ENCODE data around the gene SCARF2. TPM values are rescaled to one million over a fixed set of nuclear protein-coding genes. Genes with fewer than 3 reads are reported as not detected.
"Not testable (repeated sequence)": the region's sequence is repeated elsewhere in the genome, so short reads cannot be mapped to it uniquely, and the experiment has no call there.

Gene SCARF2
- total RNA-seq, 2 experiments from 2014 or later: 2.5 to 3.1 TPM

DNA sequence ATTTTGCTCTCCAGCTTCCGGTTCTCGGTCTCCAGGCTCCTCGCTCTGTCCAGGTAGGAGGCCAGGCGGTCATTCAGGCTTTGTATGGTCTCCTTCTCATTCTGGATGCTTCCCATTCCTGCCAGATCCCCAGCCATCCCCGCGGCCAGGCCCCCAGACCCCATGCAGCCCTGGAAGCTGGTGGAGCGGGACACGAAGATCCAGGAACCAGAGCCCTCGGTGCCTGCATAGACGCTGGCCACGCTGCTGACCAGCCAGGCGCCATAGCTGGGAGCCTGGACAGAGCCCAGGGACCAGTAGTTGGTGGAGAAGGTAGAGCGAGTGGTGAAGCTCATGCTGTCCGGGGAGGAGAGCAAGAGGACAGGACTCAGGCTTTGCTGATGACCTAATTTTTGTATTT is 46.1 kb upstream of the SCARF2 start:
- H3K27me3 Mint-ChIP-seq: no peaks in the 10 kb centered on the region
- intact Hi-C loops (cut with DNase I, micrococcal nuclease): no loop called here
- POLR2A ChIA-PET: interaction anchor here (1.8 kb wide), 1 partner anchor 20 kb away, joined by 7 read pairs; no protein-coding TSS in a partner anchor
- no peak overlapping the region for H3K4me3 Mint-ChIP-seq
- TF ChIP-seq, protein P1, sequence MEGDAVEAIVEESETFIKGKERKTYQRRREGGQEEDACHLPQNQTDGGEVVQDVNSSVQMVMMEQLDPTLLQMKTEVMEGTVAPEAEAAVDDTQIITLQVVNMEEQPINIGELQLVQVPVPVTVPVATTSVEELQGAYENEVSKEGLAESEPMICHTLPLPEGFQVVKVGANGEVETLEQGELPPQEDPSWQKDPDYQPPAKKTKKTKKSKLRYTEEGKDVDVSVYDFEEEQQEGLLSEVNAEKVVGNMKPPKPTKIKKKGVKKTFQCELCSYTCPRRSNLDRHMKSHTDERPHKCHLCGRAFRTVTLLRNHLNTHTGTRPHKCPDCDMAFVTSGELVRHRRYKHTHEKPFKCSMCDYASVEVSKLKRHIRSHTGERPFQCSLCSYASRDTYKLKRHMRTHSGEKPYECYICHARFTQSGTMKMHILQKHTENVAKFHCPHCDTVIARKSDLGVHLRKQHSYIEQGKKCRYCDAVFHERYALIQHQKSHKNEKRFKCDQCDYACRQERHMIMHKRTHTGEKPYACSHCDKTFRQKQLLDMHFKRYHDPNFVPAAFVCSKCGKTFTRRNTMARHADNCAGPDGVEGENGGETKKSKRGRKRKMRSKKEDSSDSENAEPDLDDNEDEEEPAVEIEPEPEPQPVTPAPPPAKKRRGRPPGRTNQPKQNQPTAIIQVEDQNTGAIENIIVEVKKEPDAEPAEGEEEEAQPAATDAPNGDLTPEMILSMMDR (IDR thresholded peaks at IDR 0.05): no peak
- H3K36me3 Mint-ChIP-seq (ENCODE audit: low read depth): peaks cover 42% of the 10 kb centered on the region
- Histone ChIP-seq H3K4me1 (ENCODE audit: insufficient read depth, low read length) (peaks cover 1% of the 10 kb centered on the region), H3K9me3 (ENCODE audit: control insufficient read depth in 1 of 2, insufficient read depth in 1 of 2, low read length in 2 of 2) (no peaks in the 10 kb centered on the region), H3K27me3 (ENCODE audit: control insufficient read depth in 1 of 2, insufficient read depth in 2 of 2, low read length in 2 of 2) (no peaks in the 10 kb centered on the region), H3K36me3 (ENCODE audit: insufficient read depth, low read length) (peaks cover 20% of the 10 kb centered on the region), H3K27ac (ENCODE audit: low read depth in 1 of 2, low read length in 2 of 2) (no peak overlapping the region), H3K4me3 (ENCODE audit: low read length) (no peak overlapping the region)
- DNase-seq (no peak), ATAC-seq (ENCODE audit: poor library complexity) (no peak)
- H3K27ac Mint-ChIP-seq: no peak overlapping the region
- H3K9me3 Mint-ChIP-seq: no peaks in the 10 kb centered on the region
- peaks cover 25% of the 10 kb centered on the region for H3K4me1 Mint-ChIP-seq (ENCODE audit: low read depth)
- CTCF ChIA-PET: interaction anchor here (0.7 to 0.9 kb wide), 2 partner anchors 16 to 107 kb away, joined by 3 read pairs; no protein-coding TSS in a partner anchor

GRCh38 chr22:20483143-20483506 is 45.5 kb upstream of the SCARF2 start:
- CTCF ChIA-PET; H3K4me3 ChIP-seq (ENCODE audit: low read length); POLR2A ChIA-PET; H3K27ac Mint-ChIP-seq; H3K9me3 Mint-ChIP-seq; H3K27me3 ChIP-seq (ENCODE audit: control insufficient read depth in 1 of 2, insufficient read depth in 2 of 2, low read length in 2 of 2); ATAC-seq (ENCODE audit: poor library complexity); H3K9me3 ChIP-seq (ENCODE audit: control insufficient read depth in 1 of 2, insufficient read depth in 1 of 2, low read length in 2 of 2); H3K4me3 Mint-ChIP-seq; H3K27me3 Mint-ChIP-seq; H3K27ac ChIP-seq (ENCODE audit: low read depth in 1 of 2, low read length in 2 of 2); H3K4me1 ChIP-seq (ENCODE audit: insufficient read depth, low read length); intact Hi-C loops (cut with DNase I, micrococcal nuclease); DNase-seq: not testable (repeated sequence)
- Mint-ChIP-seq H3K4me1 (ENCODE audit: low read depth) (peaks cover 18% of the 10 kb centered on the region), H3K36me3 (ENCODE audit: low read depth) (peaks cover 36% of the 10 kb centered on the region)
- H3K36me3 ChIP-seq (ENCODE audit: insufficient read depth, low read length): peaks cover 14% of the 10 kb centered on the region

DNA sequence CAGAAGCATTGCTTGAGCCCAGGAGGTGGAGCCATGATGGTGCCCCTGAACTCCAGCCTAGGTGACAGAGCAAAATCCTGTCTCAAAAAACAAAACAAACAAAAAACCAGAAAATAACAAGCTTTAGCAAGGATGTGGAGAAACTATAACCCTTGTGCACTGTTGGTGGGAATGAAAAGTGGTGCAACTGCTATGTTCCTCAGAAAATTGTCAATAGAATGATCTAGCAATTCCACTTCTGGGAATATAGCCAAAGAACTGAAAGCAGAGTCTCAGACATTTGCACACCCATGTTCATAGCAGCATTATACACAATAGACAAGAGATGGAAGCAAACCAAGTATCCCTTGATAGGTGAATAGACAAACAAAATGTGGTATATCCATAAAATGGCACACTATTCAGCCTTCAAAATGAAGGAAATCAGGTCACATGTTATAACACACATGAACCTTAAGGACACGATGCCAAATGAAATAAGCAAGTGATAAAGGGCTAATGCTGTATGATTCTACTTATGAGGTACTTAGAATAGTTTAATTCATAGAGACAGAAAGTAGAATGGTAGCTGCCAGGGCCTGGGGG is 42.1 kb upstream of the SCARF2 start:
- POLR2A ChIA-PET: no interaction called here
- no peak for DNase-seq
- CTCF ChIA-PET: no interaction called here
- no peak for ATAC-seq (ENCODE audit: poor library complexity)
- H3K27ac ChIP-seq (ENCODE audit: low read depth in 1 of 2, low read length in 2 of 2): no peak overlapping the region
- TF ChIP-seq, protein P1 (IDR thresholded peaks at IDR 0.05): no peak
- Mint-ChIP-seq H3K4me3 (no peak overlapping the region), H3K9me3 (no peaks in the 10 kb centered on the region), H3K27me3 (no peaks in the 10 kb centered on the region), H3K36me3 (ENCODE audit: low read depth) (peaks cover 21% of the 10 kb centered on the region), H3K4me1 (ENCODE audit: low read depth) (peaks cover 25% of the 10 kb centered on the region), H3K27ac (no peak overlapping the region)
- no peaks in the 10 kb centered on the region for H3K9me3 ChIP-seq (ENCODE audit: control insufficient read depth in 1 of 2, insufficient read depth in 1 of 2, low read length in 2 of 2)
- no peak overlapping the region for H3K4me3 ChIP-seq (ENCODE audit: low read length)
- H3K4me1 ChIP-seq (ENCODE audit: insufficient read depth, low read length): peaks cover 9% of the 10 kb centered on the region
- intact Hi-C loops (cut with DNase I, micrococcal nuclease): no loop called here
- H3K27me3 ChIP-seq (ENCODE audit: control insufficient read depth in 1 of 2, insufficient read depth in 2 of 2, low read length in 2 of 2): no peaks in the 10 kb centered on the region
- peaks cover 5% of the 10 kb centered on the region for H3K36me3 ChIP-seq (ENCODE audit: insufficient read depth, low read length)

- H3K9me3 ChIP-seq (ENCODE audit: control insufficient read depth in 1 of 2, insufficient read depth in 1 of 2, low read length in 2 of 2); H3K4me3 ChIP-seq (ENCODE audit: low read length); H3K4me3 Mint-ChIP-seq; intact Hi-C loops (cut with DNase I, micrococcal nuclease); H3K36me3 ChIP-seq (ENCODE audit: insufficient read depth, low read length); H3K27me3 ChIP-seq (ENCODE audit: control insufficient read depth in 1 of 2, insufficient read depth in 2 of 2, low read length in 2 of 2); POLR2A ChIA-PET; H3K27ac ChIP-seq (ENCODE audit: low read depth in 1 of 2, low read length in 2 of 2); CTCF ChIA-PET; ATAC-seq (ENCODE audit: poor library complexity); H3K9me3 Mint-ChIP-seq; H3K27me3 Mint-ChIP-seq; DNase-seq: not testable (repeated sequence)
- Mint-ChIP-seq H3K36me3 (ENCODE audit: low read depth) (peaks cover 13% of the 10 kb centered on the region), H3K27ac (peak overlapping the region; percentile 49), H3K4me1 (ENCODE audit: low read depth) (peaks cover 30% of the 10 kb centered on the region)
- H3K4me1 ChIP-seq (ENCODE audit: insufficient read depth, low read length): peaks cover 11% of the 10 kb centered on the region
Measured at GRCh38 chr22:20478059-20478458, 40.4 kb upstream of the SCARF2 start.

- peaks cover 16% of the 10 kb centered on the region for H3K4me1 ChIP-seq (ENCODE audit: insufficient read depth, low read length)
- H3K4me3 ChIP-seq (ENCODE audit: low read length); ATAC-seq (ENCODE audit: poor library complexity); H3K36me3 ChIP-seq (ENCODE audit: insufficient read depth, low read length); H3K27me3 Mint-ChIP-seq; H3K27me3 ChIP-seq (ENCODE audit: control insufficient read depth in 1 of 2, insufficient read depth in 2 of 2, low read length in 2 of 2); DNase-seq; CTCF ChIA-PET; H3K27ac ChIP-seq (ENCODE audit: low read depth in 1 of 2, low read length in 2 of 2); H3K9me3 ChIP-seq (ENCODE audit: control insufficient read depth in 1 of 2, insufficient read depth in 1 of 2, low read length in 2 of 2); intact Hi-C loops (cut with DNase I, micrococcal nuclease); H3K9me3 Mint-ChIP-seq: not testable (repeated sequence)
- Mint-ChIP-seq H3K36me3 (ENCODE audit: low read depth) (peaks cover 22% of the 10 kb centered on the region), H3K27ac (peak overlapping the region; percentile 84), H3K4me1 (ENCODE audit: low read depth) (peaks cover 36% of the 10 kb centered on the region), H3K4me3 (peak overlapping the region; percentile 23)
- POLR2A ChIA-PET: interaction anchor here (1.3 kb wide), 1 partner anchor 12 kb away, joined by 7 read pairs; no protein-coding TSS in a partner anchor
Measured at GRCh38 chr22:20475569-20475968, 37.9 kb upstream of the SCARF2 start.
